Naive thymus-derived CD4-positive, alpha-beta T cell (primary cell): ENCODE measurements around the gene LRRN4CL. TPM values are rescaled to one million over a fixed set of nuclear protein-coding genes. Genes with fewer than 3 reads are reported as not detected.
"Not testable (repeated sequence)": the region's sequence is repeated elsewhere in the genome, so short reads cannot be mapped to it uniquely, and the experiment has no call there.

ENCODE experiments used
- ATAC-seq: fragments of 150-1000 bp; cut with Tn5 transposase; 2 replicates; pipeline ENCODE4 v1.10.0; 2021; ENCODE audit warnings: mild to moderate bottlenecking, moderate library complexity
- CTCF ChIA-PET: fragments of 350-600 bp; sonication (Branson Sonifier 250); formaldehyde crosslinking; loops from one replicate; lab custom pipeline; 2021; ENCODE audit warnings: antibody characterized with exemption; lab: Charles Lee
- POLR2A ChIA-PET: fragments of 350-600 bp; sonication (Branson Sonifier 250); formaldehyde crosslinking; loops from one replicate; lab custom pipeline; 2021; ENCODE audit warnings: antibody characterized with exemption, inconsistent platforms; lab: Charles Lee
- DNase-seq, 9 donors: peaks; one replicate each; pipeline versions ENCODE4 v3.0.0 to v3.0.0-alpha.2; 2020 to 2022; ENCODE audit warnings: mixed read lengths in 1 of 9
- H3K27ac ChIP-seq: one replicate; pipeline ENCODE4 v1.7.0; 2013; ENCODE audit warnings: mild to moderate bottlenecking, low read depth, low read length, moderate library complexity
- H3K27me3 ChIP-seq, 2 donors: one replicate each; pipeline ENCODE4 v1.7.0; 2013; ENCODE audit warnings: low read length in 2 of 2, mild to moderate bottlenecking in 2 of 2, moderate library complexity in 2 of 2; ENCODE audit not compliant: control insufficient read depth in 2 of 2, insufficient read depth in 2 of 2
- H3K36me3 ChIP-seq, 3 experiments: 1 replicate in 2 of 3; 2 replicates in 1 of 3; pipeline ENCODE4 v1.7.0; 2013; ENCODE audit warnings: low read length in 3 of 3, mild to moderate bottlenecking in 3 of 3, moderate library complexity in 1 of 3; ENCODE audit not compliant: insufficient read depth in 3 of 3, control insufficient read depth in 2 of 3
- H3K4me1 ChIP-seq, 2 donors: one replicate each; pipeline ENCODE4 v1.7.0; 2013; ENCODE audit warnings: low read length in 2 of 2, mild to moderate bottlenecking in 2 of 2, moderate library complexity in 1 of 2; ENCODE audit not compliant: control insufficient read depth in 2 of 2, insufficient read depth in 2 of 2
- H3K4me3 ChIP-seq: 2 replicates; pipeline ENCODE4 v1.7.0; 2013; ENCODE audit warnings: mild to moderate bottlenecking, low read length
- H3K9me3 ChIP-seq, 3 experiments: 1 replicate in 2 of 3; 2 replicates in 1 of 3; pipeline ENCODE4 v1.7.0; 2013; ENCODE audit warnings: low read length in 3 of 3; ENCODE audit not compliant: control insufficient read depth in 2 of 3
- H3K27ac Mint-ChIP-seq, 9 donors: one replicate each; pipeline ENCODE4 v1.8.0; 2020 to 2022; ENCODE audit warnings: mixed read lengths in 9 of 9, mild to moderate bottlenecking in 8 of 9, moderate library complexity in 5 of 9, inconsistent platforms in 2 of 9
- H3K27me3 Mint-ChIP-seq, 5 donors: one replicate each; pipeline ENCODE4 v1.8.0; 2021 to 2022; ENCODE audit warnings: mixed read lengths in 5 of 5, mild to moderate bottlenecking in 1 of 5
- H3K36me3 Mint-ChIP-seq, 5 donors: one replicate each; pipeline ENCODE4 v1.8.0; 2020 to 2022; ENCODE audit warnings: mixed read lengths in 5 of 5, mild to moderate bottlenecking in 3 of 5, inconsistent platforms in 1 of 5
- H3K4me1 Mint-ChIP-seq, 7 donors: one replicate each; pipeline ENCODE4 v1.8.0; 2020 to 2022; ENCODE audit warnings: mixed read lengths in 7 of 7, mild to moderate bottlenecking in 3 of 7, inconsistent platforms in 1 of 7
- H3K4me3 Mint-ChIP-seq, 10 donors: one replicate each; pipeline ENCODE4 v1.8.0; 2020 to 2022; ENCODE audit warnings: mild to moderate bottlenecking in 10 of 10, mixed read lengths in 10 of 10, moderate library complexity in 6 of 10, inconsistent platforms in 2 of 10
- H3K9me3 Mint-ChIP-seq, 11 donors: one replicate each; pipeline ENCODE4 v1.8.0; 2020 to 2022; ENCODE audit warnings: mixed read lengths in 11 of 11, mild to moderate bottlenecking in 4 of 11, inconsistent platforms in 1 of 11, moderate library complexity in 1 of 11
- intact Hi-C, 2 donors: fragments of 100-400 bp; cut with micrococcal nuclease; formaldehyde crosslinking; loops; one replicate each; pipeline ENCODE4 v1.15.1; 2023
- polyA plus RNA-seq, 2 donors: library from polyadenylated mRNA; unstranded; fragments of 300-500 nt; fragmentation: Illumina TruSeq; gene quantifications; one replicate each; pipeline ENCODE4 v1.2.3, GENCODE V29; 2021
- total RNA-seq, 6 experiments: library from RNA in 5 of 6; stranded (reverse) in 5 of 6; gene quantifications; 1 replicate in 5 of 6; 2 replicates in 1 of 6; pipeline ENCODE4 v1.2.3 and lab custom pipeline; 2021 to 2026

Gene LRRN4CL
- total RNA-seq (under 1 TPM in 3 of 5 experiments, not detected in 2; 0.12 to 0.38 (median 0.24) TPM), polyA plus RNA-seq (not detected), total RNA-seq (lab: John Stamatoyannopoulos, UW) (not detected)

DNA sequence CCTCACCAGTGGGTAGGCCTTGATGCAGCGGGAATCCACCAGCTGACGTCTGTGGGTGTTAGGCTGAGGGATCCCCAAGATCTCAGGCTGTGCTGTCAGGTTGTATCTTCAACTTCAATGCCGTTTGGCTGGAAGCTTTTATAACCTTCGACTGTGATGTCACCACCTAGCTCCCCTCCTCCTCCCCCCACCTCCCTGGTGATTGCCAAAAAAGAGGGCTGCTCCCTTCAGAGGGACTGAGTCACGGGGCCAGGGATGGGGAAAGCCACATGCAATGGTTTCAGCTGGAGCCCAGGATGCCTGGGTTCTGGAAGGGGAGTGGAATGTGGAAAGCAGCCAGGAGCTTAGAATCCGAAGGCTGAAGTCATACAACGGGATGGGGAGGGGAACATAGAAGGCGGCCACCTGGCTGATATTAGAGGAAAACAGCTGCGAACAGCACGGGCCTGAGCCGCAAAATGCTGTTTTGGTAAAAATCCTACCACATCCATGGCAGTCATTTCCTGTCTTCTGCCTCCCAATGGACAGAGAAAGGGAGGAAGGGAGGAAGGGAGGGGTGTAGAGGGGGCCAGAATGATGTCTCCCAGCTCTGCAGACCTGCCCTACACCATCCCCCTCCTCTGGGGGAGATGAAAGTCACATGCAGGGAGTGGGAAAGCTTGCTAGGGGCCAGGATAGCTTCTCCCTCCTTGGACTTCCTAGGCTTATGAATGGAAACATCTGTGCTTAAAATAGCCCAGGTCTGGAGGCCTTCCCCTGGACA is at the start of gene LRRN4CL:
LRRN4CL (minus strand) TSS at position 110 of the 763 bp plus-strand sequence. CDS start 1,022 bp downstream, outside the sequence.
- intact Hi-C loops = loop anchor here in 1 of 2 donors (5.0 kb wide), 1 partner anchor 307 kb away; no protein-coding TSS in a partner anchor
- ChIA-PET CTCF (interaction anchor here (0.7 to 1.9 kb wide), 4 partner anchors 9 to 265 kb away, joined by 3 to 5 read pairs (median 3); no protein-coding TSS in a partner anchor), POLR2A (interaction anchor here (0.6 to 5.7 kb wide), 10 partner anchors 9 to 357 kb away, joined by 3 to 26 read pairs (median 3); partner anchors contain the start of genes BSCL2, C11orf98, CSKMT and GNG3)
- H3K9me3 ChIP-seq = no peaks in the 10 kb centered on the region
- Mint-ChIP-seq H3K9me3 (no peaks in the 10 kb centered on the region), H3K4me3 (no peak within 1 kb of the TSS), H3K4me1 (peaks cover 0 to 3% (median 2%) of the 10 kb centered on the region in 7 donors), H3K27ac (peak within 1 kb of the TSS in 1 of 9 donors; percentile 39), H3K36me3 (peaks cover 0 to 23% (median 14%) of the 10 kb centered on the region in 5 donors), H3K27me3 (peaks cover 6 to 13% (median 10%) of the 10 kb centered on the region in 5 donors)
- H3K4me3 ChIP-seq = no peak within 1 kb of the TSS
- DNase-seq (no peak), ATAC-seq (no peak)
- peaks cover 0 to 3% of the 10 kb centered on the region in 2 donors for H3K4me1 ChIP-seq
- no peak within 1 kb of the TSS for H3K27ac ChIP-seq
- no peaks in the 10 kb centered on the region for H3K27me3 ChIP-seq
- H3K36me3 ChIP-seq = peaks cover 0 to 34% (median 0%) of the 10 kb centered on the region in 3 experiments

DNA sequence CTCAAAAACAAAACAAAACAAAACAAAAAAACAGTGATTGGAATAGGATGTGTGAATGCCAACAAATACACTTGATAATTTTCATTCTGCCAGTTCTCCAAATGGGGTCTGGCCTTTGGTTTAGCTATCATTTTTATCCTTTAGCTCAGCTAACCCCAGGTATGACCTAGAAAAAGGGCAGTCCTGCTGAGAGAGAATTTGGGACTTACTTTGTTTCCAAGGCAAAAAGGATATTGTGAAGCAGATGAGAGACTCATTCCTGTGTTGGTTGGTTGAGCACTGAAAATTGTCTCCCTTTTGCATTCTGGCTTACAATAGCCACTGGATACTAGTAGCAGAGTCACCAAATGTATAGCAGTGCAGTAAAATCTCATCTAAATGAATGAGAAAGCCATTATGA is 47.9 kb upstream of the LRRN4CL start:
- no peak overlapping the region for H3K27ac Mint-ChIP-seq
- ATAC-seq (no peak), DNase-seq (no peak)
- intact Hi-C loops = no loop called here
- Histone ChIP-seq H3K4me3 (no peak overlapping the region), H3K27ac (no peak overlapping the region), H3K9me3 (no peaks in the 10 kb centered on the region), H3K36me3 (peaks cover 16 to 60% (median 20%) of the 10 kb centered on the region in 3 experiments), H3K4me1 (peaks cover 0 to 9% of the 10 kb centered on the region in 2 donors), H3K27me3 (no peaks in the 10 kb centered on the region)
- peaks cover 3 to 22% (median 12%) of the 10 kb centered on the region in 5 donors for H3K36me3 Mint-ChIP-seq
- H3K4me1 Mint-ChIP-seq = peaks cover 0 to 9% (median 7%) of the 10 kb centered on the region in 7 donors
- H3K9me3 Mint-ChIP-seq = no peaks in the 10 kb centered on the region
- no peaks in the 10 kb centered on the region for H3K27me3 Mint-ChIP-seq
- ChIA-PET POLR2A (interaction anchor here (0.6 to 2.5 kb wide), 4 partner anchors 10 to 136 kb away, joined by 3 to 10 read pairs (median 4); partner anchors contain the start of genes HNRNPUL2, TTC9C and ZBTB3), CTCF (no interaction called here)
- H3K4me3 Mint-ChIP-seq = no peak overlapping the region

DNA sequence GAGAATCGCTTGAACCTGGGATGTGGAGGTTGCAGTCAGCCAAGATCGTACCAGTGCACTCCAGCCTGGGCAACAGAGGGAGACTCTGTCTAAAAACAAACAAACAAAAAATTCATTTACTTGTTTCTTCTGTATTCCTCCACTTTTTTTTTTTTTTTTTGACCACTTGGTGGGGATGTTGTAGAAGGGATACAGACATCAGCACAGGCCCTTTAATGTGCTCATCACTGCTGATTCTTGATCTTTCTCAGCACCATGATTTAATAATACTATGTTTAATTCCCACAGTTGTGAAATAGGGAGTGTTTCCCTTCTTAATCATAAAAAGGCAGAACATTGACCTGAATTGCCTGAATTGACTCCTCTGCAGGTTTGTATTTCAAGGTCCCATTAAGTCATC is 43.5 kb upstream of the LRRN4CL start:
- Mint-ChIP-seq H3K4me1 (peaks cover 0 to 32% (median 27%) of the 10 kb centered on the region in 7 donors), H3K27ac (peak overlapping the region in 4 of 9 donors; percentile 39 to 60 (median 46)), H3K27me3 (no peaks in the 10 kb centered on the region), H3K9me3 (no peaks in the 10 kb centered on the region), H3K36me3 (peaks cover 3 to 16% (median 7%) of the 10 kb centered on the region in 5 donors), H3K4me3 (peak overlapping the region in 3 of 10 donors; percentile 23 to 37 (median 29))
- no peak for ATAC-seq
- intact Hi-C loops = loop anchor here in 1 of 2 donors (1.0 kb wide), 1 partner anchor 55 kb away; no protein-coding TSS in a partner anchor
- Histone ChIP-seq H3K4me1 (peaks cover 11 to 26% of the 10 kb centered on the region in 2 donors), H3K27ac (no peak overlapping the region), H3K4me3 (no peak overlapping the region), H3K27me3 (no peaks in the 10 kb centered on the region), H3K36me3 (peaks cover 9 to 44% (median 15%) of the 10 kb centered on the region in 3 experiments), H3K9me3 (no peaks in the 10 kb centered on the region)
- ChIA-PET CTCF (no interaction called here), POLR2A (interaction anchor here (0.9 to 10.2 kb wide), 4 partner anchors 20 to 148 kb away, joined by 3 to 195 read pairs (median 4); partner anchors contain the start of genes SLC3A2 and ZBTB3)
- DNase-seq = peak in 2 of 9 donors; percentile 33 to 40

DNA sequence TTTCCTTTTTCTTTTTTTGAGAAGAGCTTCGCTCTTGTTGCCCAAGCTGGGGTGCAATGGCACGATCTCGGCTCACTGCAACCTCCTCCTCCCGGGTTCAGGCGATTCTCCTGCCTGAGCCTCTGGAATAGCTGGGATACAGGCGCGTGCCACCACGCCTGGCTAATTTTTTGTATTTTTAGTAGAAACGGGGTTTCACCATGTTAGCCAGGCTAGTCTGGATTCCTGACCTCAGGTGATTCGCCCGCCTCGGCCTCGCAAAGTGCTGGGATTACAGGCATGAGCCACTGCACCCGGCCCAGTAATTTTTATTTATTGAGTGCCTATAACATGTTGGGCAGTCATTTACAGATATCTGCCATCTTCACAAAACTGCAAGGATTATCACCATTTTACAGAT is 40.7 kb upstream of the LRRN4CL start:
- peaks cover 21 to 37% of the 10 kb centered on the region in 2 donors for H3K4me1 ChIP-seq
- peaks cover 3 to 26% (median 15%) of the 10 kb centered on the region in 5 donors for H3K36me3 Mint-ChIP-seq
- ChIA-PET CTCF (interaction anchor here (0.6 to 3.3 kb wide), 3 partner anchors 17 to 305 kb away, joined by 3 to 17 read pairs (median 3); partner anchors contain the start of gene TMEM179B), POLR2A (interaction anchor here (0.9 to 17.5 kb wide), 13 partner anchors 10 to 133 kb away, joined by 3 to 347 read pairs (median 41); partner anchors contain the start of genes BSCL2, C11orf98, CSKMT and GNG3)
- H3K9me3 ChIP-seq, H3K9me3 Mint-ChIP-seq, intact Hi-C loops, DNase-seq, ATAC-seq, H3K27ac ChIP-seq, H3K27me3 ChIP-seq, H3K27me3 Mint-ChIP-seq: not testable (repeated sequence)
- peaks cover 7 to 44% (median 38%) of the 10 kb centered on the region in 7 donors for H3K4me1 Mint-ChIP-seq
- H3K4me3 ChIP-seq = peak overlapping the region; percentile 11
- H3K4me3 Mint-ChIP-seq = peak overlapping the region; percentile 75 to 99 (median 96)
- H3K27ac Mint-ChIP-seq = peak overlapping the region in 7 of 9 donors; percentile 22 to 97 (median 42)
- H3K36me3 ChIP-seq = peaks cover 4 to 29% (median 5%) of the 10 kb centered on the region in 3 experiments

DNA sequence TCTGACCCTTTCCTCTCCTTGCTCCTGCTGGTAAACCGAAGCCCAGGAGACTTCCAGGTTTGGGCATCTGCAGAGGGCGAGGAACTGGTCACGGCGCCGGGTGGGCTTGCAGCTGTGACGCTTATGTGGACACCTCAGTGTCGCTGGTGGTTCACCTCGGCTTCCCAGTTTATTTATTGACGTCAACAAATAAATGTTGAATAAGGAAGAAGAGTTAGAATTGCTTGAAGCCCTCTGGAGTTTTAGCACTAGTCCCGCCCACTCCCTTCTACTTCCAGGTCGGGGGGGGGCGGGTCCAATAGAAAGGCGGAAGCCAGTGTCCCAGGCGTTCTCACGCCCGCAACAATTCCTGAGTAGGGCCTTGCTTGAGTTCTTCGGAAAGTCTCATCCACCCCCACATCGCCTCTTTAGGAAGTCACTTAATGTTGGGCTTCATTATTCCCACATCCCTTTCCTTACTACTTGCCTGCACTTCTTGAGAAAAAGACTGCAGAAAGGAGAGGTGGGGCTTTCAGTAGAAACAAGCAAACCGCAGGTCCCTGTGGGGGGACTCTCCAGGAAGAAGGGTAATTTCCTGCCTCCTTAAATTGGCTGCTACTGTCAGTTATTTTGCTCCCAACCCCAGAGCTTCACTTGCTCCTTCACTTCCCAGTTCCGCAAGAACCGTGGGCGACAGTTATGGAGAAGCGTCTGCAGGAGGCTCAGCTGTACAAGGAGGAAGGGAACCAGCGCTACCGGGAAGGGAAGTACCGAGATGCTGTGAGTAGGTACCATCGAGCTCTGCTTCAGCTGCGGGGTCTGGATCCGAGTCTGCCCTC is 39.0 kb upstream of the LRRN4CL start, which contains the start of gene TTC9C:
TTC9C (plus strand) TSS at position 316 of the 818 bp plus-strand sequence; CDS start at position 679, 363 bp downstream.
- POLR2A ChIA-PET = interaction anchor here (0.6 to 17.5 kb wide), 41 partner anchors 9 to 174 kb away, joined by 3 to 347 read pairs (median 7); partner anchors contain the start of genes BSCL2, C11orf98, CSKMT and GNG3
- DNase-seq (peak; percentile 53 to 88 (median 86)), ATAC-seq (peak; percentile 49)
- Histone ChIP-seq H3K27ac (peak within 1 kb of the TSS; percentile 92), H3K36me3 (peaks cover 3 to 30% (median 5%) of the 10 kb centered on the region in 3 experiments), H3K4me1 (peaks cover 36 to 43% of the 10 kb centered on the region in 2 donors), H3K4me3 (peak within 1 kb of the TSS; percentile 87), H3K27me3 (no peaks in the 10 kb centered on the region), H3K9me3 (no peaks in the 10 kb centered on the region)
- intact Hi-C loops = loop anchor here (1.0 to 5.0 kb wide), 5 partner anchors 26 to 136 kb away; partner anchors contain the start of genes ZBTB3 (in 2 of the 2), TAF6L (in 1 of the 2) and TUT1 (in 1 of the 2)
- Mint-ChIP-seq H3K4me1 (peaks cover 22 to 60% (median 53%) of the 10 kb centered on the region in 7 donors), H3K36me3 (peaks cover 3 to 38% (median 23%) of the 10 kb centered on the region in 5 donors), H3K9me3 (peaks cover 0 to 8% (median 0%) of the 10 kb centered on the region in 11 donors), H3K27ac (peak within 1 kb of the TSS; percentile 95 to 100 (median 98)), H3K4me3 (peak within 1 kb of the TSS; percentile 91 to 99 (median 96)), H3K27me3 (peaks cover 0 to 2% (median 0%) of the 10 kb centered on the region in 5 donors)
- CTCF ChIA-PET = interaction anchor here (0.6 to 3.3 kb wide), 8 partner anchors 18 to 112 kb away, joined by 4 to 17 read pairs (median 6); partner anchors contain the start of genes TAF6L, TMEM179B, WDR74 and ZBTB3
